ENCODE results near the gene FKBP1A. TPM values are rescaled to one million over a fixed set of nuclear protein-coding genes. Genes with fewer than 3 reads are reported as not detected.

FKBP1A gene
- total and polyA plus RNA-seq, 9 of the 15 experiments (the other 6 are each of a cell fraction or from before 2014, with no cell fraction given): 48.8 to 502 (median 89.6) TPM

GRCh38 chr20:1325173-1326030 lies 67.5 kb downstream of the FKBP1A start (continued):
- no peak; the same call in 1 of the 2 replicates for TF ChIP-seq ARID4B (CRISPR knock-in tag; IDR thresholded peaks at IDR 0.05)
- no peak for TF ChIP-seq BRF2 (IDR thresholded peaks at IDR 0.05; ENCODE audit: borderline replicate concordance, insufficient read depth, insufficient read length)
- TF ChIP-seq, protein P1, sequence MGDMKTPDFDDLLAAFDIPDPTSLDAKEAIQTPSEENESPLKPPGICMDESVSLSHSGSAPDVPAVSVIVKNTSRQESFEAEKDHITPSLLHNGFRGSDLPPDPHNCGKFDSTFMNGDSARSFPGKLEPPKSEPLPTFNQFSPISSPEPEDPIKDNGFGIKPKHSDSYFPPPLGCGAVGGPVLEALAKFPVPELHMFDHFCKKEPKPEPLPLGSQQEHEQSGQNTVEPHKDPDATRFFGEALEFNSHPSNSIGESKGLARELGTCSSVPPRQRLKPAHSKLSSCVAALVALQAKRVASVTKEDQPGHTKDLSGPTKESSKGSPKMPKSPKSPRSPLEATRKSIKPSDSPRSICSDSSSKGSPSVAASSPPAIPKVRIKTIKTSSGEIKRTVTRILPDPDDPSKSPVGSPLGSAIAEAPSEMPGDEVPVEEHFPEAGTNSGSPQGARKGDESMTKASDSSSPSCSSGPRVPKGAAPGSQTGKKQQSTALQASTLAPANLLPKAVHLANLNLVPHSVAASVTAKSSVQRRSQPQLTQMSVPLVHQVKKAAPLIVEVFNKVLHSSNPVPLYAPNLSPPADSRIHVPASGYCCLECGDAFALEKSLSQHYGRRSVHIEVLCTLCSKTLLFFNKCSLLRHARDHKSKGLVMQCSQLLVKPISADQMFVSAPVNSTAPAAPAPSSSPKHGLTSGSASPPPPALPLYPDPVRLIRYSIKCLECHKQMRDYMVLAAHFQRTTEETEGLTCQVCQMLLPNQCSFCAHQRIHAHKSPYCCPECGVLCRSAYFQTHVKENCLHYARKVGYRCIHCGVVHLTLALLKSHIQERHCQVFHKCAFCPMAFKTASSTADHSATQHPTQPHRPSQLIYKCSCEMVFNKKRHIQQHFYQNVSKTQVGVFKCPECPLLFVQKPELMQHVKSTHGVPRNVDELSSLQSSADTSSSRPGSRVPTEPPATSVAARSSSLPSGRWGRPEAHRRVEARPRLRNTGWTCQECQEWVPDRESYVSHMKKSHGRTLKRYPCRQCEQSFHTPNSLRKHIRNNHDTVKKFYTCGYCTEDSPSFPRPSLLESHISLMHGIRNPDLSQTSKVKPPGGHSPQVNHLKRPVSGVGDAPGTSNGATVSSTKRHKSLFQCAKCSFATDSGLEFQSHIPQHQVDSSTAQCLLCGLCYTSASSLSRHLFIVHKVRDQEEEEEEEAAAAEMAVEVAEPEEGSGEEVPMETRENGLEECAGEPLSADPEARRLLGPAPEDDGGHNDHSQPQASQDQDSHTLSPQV (IDR thresholded peaks at IDR 0.05): 0 out of 2 replicates have a peak, but pooled peaks have one; percentile 55
- TF ChIP-seq SFPQ (IDR thresholded peaks at IDR 0.05; ENCODE audit: low read depth, low read length): no peak
- TF ChIP-seq MECOM (CRISPR knock-in tag; IDR thresholded peaks at IDR 0.05): no peak
- TF ChIP-seq ZNF408 (CRISPR knock-in tag; IDR thresholded peaks at IDR 0.05; ENCODE audit: low read depth): no peak
- TF ChIP-seq PHB2 (IDR thresholded peaks at IDR 0.05; ENCODE audit: low read depth): no peak
- no peak for TF ChIP-seq ZNF41 (CRISPR knock-in tag; conservative IDR thresholded peaks at IDR 0.05)
- no peak for TF ChIP-seq CBFB (CRISPR knock-in tag; IDR thresholded peaks at IDR 0.05)
- no peak for TF ChIP-seq PRPF4 (IDR thresholded peaks at IDR 0.05; ENCODE audit: insufficient read depth, low read depth, low read length, poor library complexity, severe bottlenecking)
- TF ChIP-seq KAT8 (IDR thresholded peaks at IDR 0.05; ENCODE audit: low read depth): no peak
- peak; percentile 79; the same call in 1 of the 2 replicates for TF ChIP-seq TAF7 (tag; IDR thresholded peaks at IDR 0.05)
- no peak for TF ChIP-seq SMAD1 (IDR thresholded peaks at IDR 0.05; ENCODE audit: low read depth, low read length, partially characterized antibody)
- no peak for TF ChIP-seq RBM39 (optimal IDR thresholded peaks at IDR 0.05; ENCODE audit: low read depth, low read length)

Data from K562 (cell line).